SK-N-SH treated with all-trans-retinoic acid at 6 μM for 48 hours (cell line): ENCODE results near the gene CSGALNACT2.

Experiments used
- ATAC-seq: fragments of 200-7000 bp; cut with Tn5 transposase; 3 replicates; pipeline ENCODE4 v1.9.1; 2020; ENCODE audit warnings: mild to moderate bottlenecking, moderate library complexity
- CSRNP3 ChIP-seq: fragments of 250-450 bp; sonication (Bioruptor Pico); IDR thresholded peaks from 2 replicates; pipeline ENCODE4 v1.5.1; 2021; ENCODE audit warnings: mild to moderate bottlenecking, moderate library complexity
- ZNF70 ChIP-seq: fragments of 450-650 bp; formaldehyde crosslinking; IDR thresholded peaks from 2 replicates; pipeline ENCODE4 v1.5.0; 2020; ENCODE audit warnings: mild to moderate bottlenecking, moderate library complexity

The CSGALNACT2 gene

GRCh38 chr10:43234471-43235041 lies 96.3 kb downstream of the CSGALNACT2 start:
- ATAC-seq: no peak
- TF ChIP-seq CSRNP3: no peak
- TF ChIP-seq ZNF70: no peak
